Smooth muscle cell (in vitro differentiated cells): ENCODE data around the gene RAC2. TPM values are rescaled to one million over a fixed set of nuclear protein-coding genes. Genes with fewer than 3 reads are reported as not detected.

Source experiments
- DNase-seq: peaks from one replicate; lab custom pipeline; 2025; ENCODE audit not compliant: unreplicated experiment; lab: John Stamatoyannopoulos, UW
- H2AFZ ChIP-seq: fragments of 200-600 bp; sonication (generic); 2 replicates; pipeline ENCODE4 v1.6.0; 2016; ENCODE audit warnings: antibody characterized with exemption, low read depth, mild to moderate bottlenecking
- H3F3A ChIP-seq: fragments of 200-600 bp; sonication (generic); 2 replicates; pipeline ENCODE4 v1.6.0; 2017; ENCODE audit warnings: antibody characterized with exemption, low read depth
- H3K27ac ChIP-seq: fragments of 200-600 bp; sonication (generic); 2 replicates; pipeline ENCODE4 v1.5.1; 2016; ENCODE audit warnings: low read depth, mild to moderate bottlenecking
- H3K27me3 ChIP-seq: fragments of 200-600 bp; sonication (generic); 2 replicates; pipeline ENCODE4 v1.6.1; 2016; ENCODE audit warnings: low read depth, mild to moderate bottlenecking
- H3K36me3 ChIP-seq: fragments of 200-600 bp; sonication (generic); 2 replicates; pipeline ENCODE4 v1.5.1; 2016; ENCODE audit warnings: low read depth
- H3K4me1 ChIP-seq: fragments of 200-600 bp; sonication (generic); 2 replicates; pipeline ENCODE4 v1.5.1; 2016; ENCODE audit warnings: low read depth
- H3K4me2 ChIP-seq: fragments of 200-600 bp; sonication (generic); 2 replicates; pipeline ENCODE4 v1.6.0; 2016; ENCODE audit warnings: mild to moderate bottlenecking
- H3K4me3 ChIP-seq: fragments of 200-600 bp; sonication (generic); 2 replicates; pipeline ENCODE4 v1.5.1; 2016; ENCODE audit warnings: mild to moderate bottlenecking
- H3K79me2 ChIP-seq: fragments of 200-600 bp; sonication (generic); 2 replicates; pipeline ENCODE4 v1.6.0; 2016; ENCODE audit warnings: low read depth, mild to moderate bottlenecking
- H3K9ac ChIP-seq: fragments of 200-600 bp; sonication (generic); 2 replicates; pipeline ENCODE4 v1.6.0; 2016; ENCODE audit warnings: low read depth
- H3K9me3 ChIP-seq: fragments of 200-600 bp; sonication (generic); replicated peaks from 2 replicates; pipeline ENCODE4 v1.5.1; 2016; ENCODE audit warnings: low read depth
- H4K20me1 ChIP-seq: fragments of 200-600 bp; sonication (generic); 2 replicates; pipeline ENCODE4 v1.6.0; 2016; ENCODE audit warnings: low read depth
- CTCF ChIP-seq: fragments of 200-600 bp; sonication (generic); IDR thresholded peaks from 2 replicates; pipeline ENCODE4 v1.5.1; 2017; ENCODE audit warnings: borderline replicate concordance, mild to moderate bottlenecking, antibody characterized with exemption; ENCODE audit not compliant: insufficient read depth, poor library complexity, severe bottlenecking
- WGBS: methylation state at CpG from one replicate; pipeline ENCODE4 v1.1.7; 2016; ENCODE audit warnings: low lambda C conversion rate; 5-methylcytosine and 5-hydroxymethylcytosine counted together
- polyA plus RNA-seq: library from polyadenylated mRNA; unstranded; fragments of >200 nt; fragmentation: Nextera tagmentation; extraction: Ambion mirVana; gene quantifications from 2 replicates; pipeline ENCODE4 v1.2.1, GENCODE V29; 2016
- total RNA-seq: library from RNA; depleted of rRNA; stranded (reverse); fragments of >200 nt; gene quantifications from 2 replicates; pipeline ENCODE4 v1.2.3, GENCODE V29; 2014

Gene RAC2
- total and polyA plus RNA-seq, 2 experiments from 2014 or later, result 3.6 to 4.0 TPM

GRCh38 chr22:37267661-37268413 lies 23.8 kb upstream of the RAC2 start:
- Histone ChIP-seq H3K4me1 (no peaks in the 10 kb centered on the region), H3F3A (no peaks in the 10 kb centered on the region), H3K36me3 (no peaks in the 10 kb centered on the region), H3K9me3 (no peaks in the 10 kb centered on the region), H3K9ac (no peak overlapping the region), H3K4me3 (no peak overlapping the region), H3K27ac (no peak overlapping the region), H3K4me2 (peak overlapping the region; percentile 84), H2AFZ (peak overlapping the region; percentile 61), H3K27me3 (no peaks in the 10 kb centered on the region), H4K20me1 (no peaks in the 10 kb centered on the region), H3K79me2 (no peaks in the 10 kb centered on the region)
- DNase-seq, result no peak
- TF ChIP-seq CTCF, result no peak
- 88% methylated on average over 11 of the region's 11 CpGs for WGBS

GRCh38 chr22:37267135-37267587 lies 23.1 kb upstream of the RAC2 start:
- peak; percentile 71 for TF ChIP-seq CTCF
- Histone ChIP-seq H3K9me3 (no peaks in the 10 kb centered on the region), H3K36me3 (no peaks in the 10 kb centered on the region), H3K27me3 (no peaks in the 10 kb centered on the region), H4K20me1 (no peaks in the 10 kb centered on the region), H3F3A (no peaks in the 10 kb centered on the region), H3K9ac (no peak overlapping the region), H3K4me2 (peak overlapping the region; percentile 84), H3K79me2 (no peaks in the 10 kb centered on the region), H3K4me3 (peak overlapping the region; percentile 46), H2AFZ (peak overlapping the region; percentile 61), H3K27ac (no peak overlapping the region), H3K4me1 (no peaks in the 10 kb centered on the region)
- no peak for DNase-seq
- 26% methylated on average over 22 of the region's 22 CpGs for WGBS

GRCh38 chr22:37266581-37267134 lies 22.6 kb upstream of the RAC2 start:
- Histone ChIP-seq H3K4me3 (peak overlapping the region; percentile 46), H3K9me3 (no peaks in the 10 kb centered on the region), H3K4me1 (no peaks in the 10 kb centered on the region), H3K36me3 (no peaks in the 10 kb centered on the region), H3K79me2 (no peaks in the 10 kb centered on the region), H3K27ac (no peak overlapping the region), H3K9ac (no peak overlapping the region), H3F3A (no peaks in the 10 kb centered on the region), H4K20me1 (no peaks in the 10 kb centered on the region), H2AFZ (no peak overlapping the region), H3K27me3 (no peaks in the 10 kb centered on the region), H3K4me2 (peak overlapping the region; percentile 84)
- 63% methylated on average over 18 of the region's 18 CpGs for WGBS
- TF ChIP-seq CTCF, result no peak
- no peak for DNase-seq
